Pons (tissue), 1 donor: ENCODE data around the gene CDK8.

Experiments used
- DNase-seq: peaks from one replicate; pipeline ENCODE4 v3.0.0-alpha.2; 2016; ENCODE audit warnings: low spot score

The CDK8 gene

DNA sequence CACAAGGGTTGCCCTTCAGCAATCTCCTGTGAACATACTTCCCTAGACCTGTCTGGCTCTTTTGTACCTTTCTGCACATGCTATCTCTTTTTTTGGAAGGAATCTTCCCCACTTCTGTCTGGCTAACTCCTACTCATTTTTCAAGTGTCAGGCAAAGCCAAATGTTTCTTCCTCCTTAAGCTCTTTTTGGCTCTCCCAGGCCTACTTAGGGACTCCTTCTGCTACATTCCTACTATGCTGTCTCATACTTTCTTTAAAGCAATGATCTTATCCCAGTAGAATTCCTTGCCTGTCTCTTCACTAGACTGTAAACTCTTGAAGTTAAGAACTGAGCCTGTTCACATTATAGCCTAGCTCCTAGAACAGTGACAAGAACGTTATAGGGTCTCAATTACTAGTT is 188.6 kb downstream of the CDK8 start:
- DNase-seq: no peak

DNA sequence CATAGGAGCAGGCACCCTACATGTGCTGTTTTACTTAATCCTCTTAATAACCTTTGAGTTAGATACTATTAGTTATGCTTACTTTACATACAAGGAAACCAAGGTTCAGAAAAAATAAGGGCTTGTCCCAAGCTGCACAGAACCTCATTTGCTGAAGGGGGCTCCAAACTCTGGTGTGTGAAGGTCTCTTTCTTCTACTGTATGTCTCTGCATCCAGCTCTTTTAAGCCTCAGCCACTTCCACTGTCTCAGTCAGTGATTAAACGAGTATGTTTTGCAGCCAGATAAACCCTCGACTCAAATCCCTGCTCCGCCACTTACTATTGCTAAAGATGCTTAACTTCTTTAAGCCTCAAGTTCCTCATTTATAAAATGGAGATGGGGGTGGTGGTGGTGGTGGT is 191.2 kb downstream of the CDK8 start:
- no peak for DNase-seq

DNA sequence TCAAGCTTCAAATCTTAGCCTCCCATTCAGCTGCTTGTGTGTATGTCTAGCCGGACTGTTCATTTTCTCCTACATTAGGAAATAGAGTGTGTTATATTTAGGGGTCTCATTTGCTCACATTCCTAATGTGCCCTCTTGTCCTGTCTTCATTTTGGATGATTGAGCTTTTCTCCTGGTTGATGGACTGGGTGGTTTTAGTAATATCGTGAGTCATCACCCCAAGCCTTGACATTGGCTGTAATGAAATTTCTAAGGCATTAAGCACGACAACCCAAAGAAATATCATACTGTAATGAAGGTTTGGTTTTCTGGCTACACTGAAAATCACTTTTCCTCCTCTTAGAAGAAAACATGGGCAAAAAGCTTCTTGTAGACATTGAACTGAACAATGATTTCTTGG is 192.8 kb downstream of the CDK8 start:
- DNase-seq: no peak

DNA sequence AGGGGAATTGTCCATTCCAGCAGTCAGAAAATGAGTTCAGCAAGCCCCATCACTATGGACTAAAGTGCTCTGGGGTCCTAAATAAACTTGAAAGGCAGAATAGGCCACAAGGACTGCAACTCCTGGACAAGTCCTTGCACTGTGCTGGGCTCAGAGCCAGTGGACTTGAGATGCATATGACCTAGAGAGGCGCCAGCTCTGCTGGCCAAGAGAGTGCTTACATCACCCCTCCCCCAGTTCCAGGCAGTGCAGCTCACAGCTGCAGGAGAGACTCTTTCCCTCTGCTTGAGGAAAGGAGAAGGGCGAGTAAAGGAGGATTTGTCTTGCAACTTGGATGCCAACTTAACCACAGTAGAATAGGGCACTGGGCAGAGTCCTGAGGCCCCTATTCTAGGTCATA is 194.1 kb downstream of the CDK8 start:
- no peak for DNase-seq

DNA sequence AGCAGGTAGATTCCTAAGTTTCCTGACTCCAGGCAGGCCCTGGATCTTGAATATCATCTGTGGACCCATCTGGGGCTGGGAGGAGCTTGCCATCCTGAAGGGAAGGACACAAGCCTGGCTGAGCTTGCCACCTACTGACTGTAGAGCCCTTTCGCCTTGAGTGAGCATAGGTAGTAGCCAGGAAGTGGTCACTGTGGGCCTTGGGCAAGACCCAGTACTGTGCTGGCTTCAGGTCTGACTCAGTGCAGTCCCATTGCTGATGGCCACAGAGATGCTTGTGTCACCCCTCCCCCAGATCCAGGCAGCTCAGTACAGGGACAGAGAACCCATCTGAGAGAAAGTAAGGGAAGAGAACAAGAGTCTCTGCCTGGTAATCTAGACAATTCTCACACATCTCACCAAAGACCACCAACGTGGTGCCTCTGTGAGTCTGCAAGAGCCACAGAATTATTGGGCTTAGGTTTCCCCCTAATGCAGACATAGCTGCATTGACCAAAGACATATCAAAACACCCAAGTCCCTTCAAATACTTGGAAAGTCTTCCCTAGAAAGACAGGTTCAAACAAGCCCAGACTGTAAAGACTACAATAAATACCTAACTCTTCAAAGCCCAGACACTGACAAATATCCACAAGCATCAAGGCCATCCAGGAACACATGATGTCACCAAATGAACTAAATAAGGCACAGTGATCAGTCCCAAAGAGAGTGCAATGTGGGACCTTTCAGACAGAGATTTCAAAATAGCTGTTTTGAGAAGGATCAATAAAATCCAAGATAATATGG is 195.3 kb downstream of the CDK8 start:
- DNase-seq: no peak
